ENCODE measurements around the gene GRIA2. TPM values are rescaled to one million over a fixed set of nuclear protein-coding genes. Genes with fewer than 3 reads are reported as not detected.

Gene GRIA2
- total and polyA plus RNA-seq, 4 donors, result 0.28 TPM; not detected in 3

- Histone ChIP-seq H3K27ac (ENCODE audit: low read depth in 1 of 2, low read length in 2 of 2) (no peak overlapping the region), H3K9ac (ENCODE audit: low read depth in 1 of 2, low read length in 2 of 2) (no peak overlapping the region), H3K36me3 (ENCODE audit: control insufficient read depth in 4 of 4, insufficient read depth in 3 of 4, low read depth in 1 of 4, low read length in 3 of 4) (no peaks in the 10 kb centered on the region), H3K4me3 (ENCODE audit: low read depth in 1 of 3, low read length in 3 of 3) (no peak overlapping the region), H3K4me1 (ENCODE audit: control insufficient read depth in 4 of 4, insufficient read depth in 4 of 4, low read length in 3 of 4) (no peaks in the 10 kb centered on the region), H3K27me3 (ENCODE audit: control insufficient read depth in 4 of 4, insufficient read depth in 4 of 4, low read length in 3 of 4) (no peaks in the 10 kb centered on the region), H3K9me3 (ENCODE audit: control insufficient read depth in 4 of 4, low read length in 3 of 4) (peaks cover 0 to 3% (median 0%) of the 10 kb centered on the region in 4 donors)
- TF ChIP-seq HNF4G (IDR thresholded peaks at IDR 0.05), result no peak
- TF ChIP-seq RXRA (IDR thresholded peaks at IDR 0.05), result no peak
- no peak for TF ChIP-seq NR2F2 (IDR thresholded peaks at IDR 0.05)
- no peak for TF ChIP-seq GABPA (IDR thresholded peaks at IDR 0.05 in 1 of 2, conservative IDR thresholded peaks at IDR 0.05 in 1 of 2)
- TF ChIP-seq RAD21 (IDR thresholded peaks at IDR 0.05), result no peak
- TF ChIP-seq YY1 (IDR thresholded peaks at IDR 0.05), result no peak
- no peak for TF ChIP-seq EGR1 (IDR thresholded peaks at IDR 0.05; ENCODE audit: low read depth in 2 of 2)
- TF ChIP-seq FOXA2 (IDR thresholded peaks at IDR 0.05), result no peak
- TF ChIP-seq TAF1 (conservative IDR thresholded peaks at IDR 0.05), result no peak
- no peak for DNase-seq (ENCODE audit: low spot score)
- 89% methylated on average over 1 of the region's 1 CpG for WGBS
Observed at GRCh38 chr4:157358439-157358838, 137.9 kb downstream of the GRIA2 start.

GRCh38 chr4:157358851-157359250 lies 138.3 kb downstream of the GRIA2 start:
- Histone ChIP-seq H3K9ac (ENCODE audit: low read depth in 1 of 2, low read length in 2 of 2) (no peak overlapping the region), H3K4me1 (ENCODE audit: control insufficient read depth in 4 of 4, insufficient read depth in 4 of 4, low read length in 3 of 4) (no peaks in the 10 kb centered on the region), H3K27me3 (ENCODE audit: control insufficient read depth in 4 of 4, insufficient read depth in 4 of 4, low read length in 3 of 4) (no peaks in the 10 kb centered on the region), H3K9me3 (ENCODE audit: control insufficient read depth in 4 of 4, low read length in 3 of 4) (peaks cover 0 to 3% (median 0%) of the 10 kb centered on the region in 4 donors), H3K36me3 (ENCODE audit: control insufficient read depth in 4 of 4, insufficient read depth in 3 of 4, low read depth in 1 of 4, low read length in 3 of 4) (no peaks in the 10 kb centered on the region), H3K4me3 (ENCODE audit: low read depth in 1 of 3, low read length in 3 of 3) (no peak overlapping the region), H3K27ac (ENCODE audit: low read depth in 1 of 2, low read length in 2 of 2) (no peak overlapping the region)
- TF ChIP-seq YY1 (IDR thresholded peaks at IDR 0.05) (no peak), REST (IDR thresholded peaks at IDR 0.05) (no peak), CTCF (IDR thresholded peaks at IDR 0.05; ENCODE audit: low read depth, low read length, missing input control) (no peak), ZBTB33 (IDR thresholded peaks at IDR 0.05) (no peak), TAF1 (conservative IDR thresholded peaks at IDR 0.05) (no peak), MAX (IDR thresholded peaks at IDR 0.05) (no peak), GABPA (IDR thresholded peaks at IDR 0.05 in 1 of 2, conservative IDR thresholded peaks at IDR 0.05 in 1 of 2) (no peak), HNF4G (IDR thresholded peaks at IDR 0.05) (no peak)
- DNase-seq (ENCODE audit: low spot score), result no peak
- 43% methylated on average over 1 of the region's 1 CpG for WGBS
